GM10266 (cell line): ENCODE results near the gene CARD14.
"Not testable (repeated sequence)": the region's sequence is repeated elsewhere in the genome, so short reads cannot be mapped to it uniquely, and the experiment has no call there.

ENCODE experiments used
- DNase-seq: peaks from one replicate; pipeline ENCODE4 v3.0.0; 2012; ENCODE audit errors: extremely low spot score
- CTCF ChIP-seq: IDR thresholded peaks from 2 replicates; pipeline ENCODE4 v1.5.1; 2012; ENCODE audit warnings: mild to moderate bottlenecking, low read depth; ENCODE audit not compliant: control insufficient read depth, insufficient read depth; ENCODE audit errors: missing control alignments

CARD14 gene

GRCh38 chr17:80242505-80242904, 72.7 kb downstream of the CARD14 start:
- no peak for TF ChIP-seq CTCF
- no peak for DNase-seq

GRCh38 chr17:80243526-80244433, 74.0 kb downstream of the CARD14 start:
- no peak for DNase-seq
- TF ChIP-seq CTCF = no peak

- DNase-seq = not testable (repeated sequence)
Measured at GRCh38 chr17:80244448-80244847, 74.6 kb downstream of the CARD14 start.

GRCh38 chr17:80244871-80245509, 75.2 kb downstream of the CARD14 start:
- no peak for DNase-seq

GRCh38 chr17:80245566-80246265, 75.9 kb downstream of the CARD14 start:
- TF ChIP-seq CTCF = no peak
- DNase-seq = no peak

More at GRCh38 chr17:80244871-80245509, 75.2 kb downstream of the CARD14 start:
- TF ChIP-seq CTCF = no peak

GRCh38 chr17:80246266-80246681, 76.4 kb downstream of the CARD14 start:
- no peak for TF ChIP-seq CTCF
- no peak for DNase-seq

GRCh38 chr17:80246726-80247125, 76.9 kb downstream of the CARD14 start:
- DNase-seq = no peak
- no peak for TF ChIP-seq CTCF
